Measurements from ENCODE around the gene LAMA1. TPM values are rescaled to one million over a fixed set of nuclear protein-coding genes. Genes with fewer than 3 reads are reported as not detected.

The LAMA1 gene
- total RNA-seq, 1 experiment from 2014 or later, result 28.8 TPM

- H3K79me1 ChIP-seq (ENCODE audit: insufficient read depth, low read depth, low read length, poor library complexity, severe bottlenecking), result no peaks in the 10 kb centered on the region
- no peak for DNase-seq
- H3K36me3 Mint-ChIP-seq (ENCODE audit: insufficient read depth in 1 of 3, low read depth in 3 of 3), result peaks cover 19 to 64% (median 38%) of the 10 kb centered on the region in 3 experiments
Observed at GRCh38 chr18:6947338-6948030, 170.1 kb downstream of the LAMA1 start.

More at GRCh38 chr18:6947338-6948030, 170.1 kb downstream of the LAMA1 start:
- no CpG with 5 or more reads among the region's 10 CpGs for WGBS (ENCODE audit: extremely low coverage, insufficient read length, low lambda C conversion rate)
- no peaks in the 10 kb centered on the region for H3K79me2 ChIP-seq (ENCODE audit: insufficient read depth, low read length)
- H3K4me1 ChIP-seq (ENCODE audit: insufficient read depth, low read length), result no peaks in the 10 kb centered on the region
- no peak for TF ChIP-seq CTCF (conservative IDR thresholded peaks at IDR 0.05)
- H3K9me3 Mint-ChIP-seq, result no peaks in the 10 kb centered on the region
- no peak overlapping the region for H2AFZ ChIP-seq (ENCODE audit: low read length)
- no peak overlapping the region for H4K91ac ChIP-seq (ENCODE audit: insufficient read length, low read depth, low read length)
- no peak overlapping the region for H3K14ac ChIP-seq (ENCODE audit: insufficient read depth, low read length)
- H3K23ac ChIP-seq (ENCODE audit: insufficient read length, low read depth, low read length), result no peak overlapping the region
- no peak overlapping the region for H3K56ac ChIP-seq (ENCODE audit: insufficient read length, low read depth, low read length)
- no peak overlapping the region for H3K27ac Mint-ChIP-seq
- H2BK12ac ChIP-seq (ENCODE audit: insufficient read length, low read depth, low read length), result no peak overlapping the region
- no peaks in the 10 kb centered on the region; the same call in 1 of the 2 replicates for H3K27me3 Mint-ChIP-seq (ENCODE audit: low read depth)
- no peak overlapping the region for H2AK5ac ChIP-seq (ENCODE audit: insufficient read length, low read length)
- no peak overlapping the region for H2BK15ac ChIP-seq (ENCODE audit: low read depth, low read length)
- H3K18ac ChIP-seq (ENCODE audit: insufficient read length, low read depth, low read length), result no peak overlapping the region
- H3K9me3 ChIP-seq (ENCODE audit: control insufficient read depth, low read depth, low read length), result no peaks in the 10 kb centered on the region
- no peak overlapping the region for H3K4me2 ChIP-seq (ENCODE audit: insufficient read depth, insufficient read length, low read length)
- H3K9ac ChIP-seq (ENCODE audit: extremely low read depth, insufficient read length, low read length), result no peak overlapping the region
- no peak overlapping the region for H3K4me3 Mint-ChIP-seq
- no peak overlapping the region for H4K8ac ChIP-seq (replicated peaks; ENCODE audit: insufficient read length, low read depth, low read length)
- no peak overlapping the region for H2BK5ac ChIP-seq (ENCODE audit: insufficient read length, low read length)
- no peak overlapping the region for H3K27ac ChIP-seq (ENCODE audit: insufficient read length, low read depth, low read length)
- no peak overlapping the region for H4K5ac ChIP-seq (ENCODE audit: insufficient read length, low read depth, low read length)
- no peak overlapping the region for H3T11ph ChIP-seq (ENCODE audit: low read length)
- H3K4ac ChIP-seq (ENCODE audit: low read depth, low read length), result no peak overlapping the region
- H2BK120ac ChIP-seq (ENCODE audit: low read depth, low read length, poor library complexity, severe bottlenecking), result no peak overlapping the region
- no peaks in the 10 kb centered on the region for H3K27me3 ChIP-seq (ENCODE audit: insufficient read depth, low read length)
- H2BK20ac ChIP-seq (ENCODE audit: low read depth, low read length, poor library complexity, severe bottlenecking), result no peak overlapping the region
- no peaks in the 10 kb centered on the region for H3K23me2 ChIP-seq (ENCODE audit: insufficient read length, low read depth, low read length, poor library complexity, severe bottlenecking)
- peaks cover 7 to 11% of the 10 kb centered on the region in 2 experiments for H3K4me1 Mint-ChIP-seq
- H4K20me1 ChIP-seq (ENCODE audit: control insufficient read depth, insufficient read depth, insufficient read length), result no peaks in the 10 kb centered on the region
